Neural cell (in vitro differentiated cells): Measurements from ENCODE around the gene MED8. TPM values are rescaled to one million over a fixed set of nuclear protein-coding genes. Genes with fewer than 3 reads are reported as not detected.

Experiments
- H2AFZ ChIP-seq: fragments of 200-600, 300-800 bp; sonication (generic), shearing (Covaris generic); 2 replicates; pipeline ENCODE4 v1.6.0; 2014; ENCODE audit warnings: low read depth, mild to moderate bottlenecking, antibody characterized with exemption, low read length, moderate library complexity
- H3F3A ChIP-seq: fragments of 200-600 bp; shearing (Covaris generic); 2 replicates; pipeline ENCODE4 v1.6.1; 2016; ENCODE audit warnings: mild to moderate bottlenecking, moderate library complexity, mixed read lengths, antibody characterized with exemption, low read length; ENCODE audit not compliant: insufficient read depth, poor library complexity, severe bottlenecking
- H3K27ac ChIP-seq: fragments of 200-600, 300-800 bp; sonication (generic), shearing (Covaris generic); 2 replicates; pipeline ENCODE4 v1.5.1; 2014; ENCODE audit warnings: mild to moderate bottlenecking, low read length, moderate library complexity
- H3K27me3 ChIP-seq: fragments of 300-800, 200-600 bp; sonication (generic), shearing (Covaris generic); 2 replicates; pipeline ENCODE4 v1.6.0; 2014; ENCODE audit warnings: mild to moderate bottlenecking, low read depth, low read length, moderate library complexity; ENCODE audit not compliant: insufficient read depth
- H3K36me3 ChIP-seq: fragments of 300-800, 200-600 bp; sonication (generic), shearing (Covaris generic); 2 replicates; pipeline ENCODE4 v1.5.1; 2014; ENCODE audit warnings: mild to moderate bottlenecking, antibody characterized with exemption, low read length, moderate library complexity; ENCODE audit not compliant: insufficient read depth
- H3K4me2 ChIP-seq: fragments of 300-800, 200-600 bp; sonication (generic), shearing (Covaris generic); 2 replicates; pipeline ENCODE4 v1.6.0; 2014; ENCODE audit warnings: mild to moderate bottlenecking, low read length
- H3K4me3 ChIP-seq: fragments of 300-800, 200-600 bp; sonication (generic), shearing (Covaris generic); 2 replicates; pipeline ENCODE4 v1.5.1; 2014; ENCODE audit warnings: mild to moderate bottlenecking, low read length, moderate library complexity
- H3K79me2 ChIP-seq: fragments of 200-600 bp; shearing (Covaris generic); replicated peaks from 2 replicates; pipeline ENCODE4 v1.6.0; 2014; ENCODE audit warnings: mild to moderate bottlenecking, low read length, moderate library complexity; ENCODE audit not compliant: insufficient read depth
- H3K9ac ChIP-seq: fragments of 300-800, 200-600 bp; sonication (generic), shearing (Covaris generic); 2 replicates; pipeline ENCODE4 v1.6.1; 2016; ENCODE audit warnings: mild to moderate bottlenecking, low read length, mixed read lengths
- H3K9me2 ChIP-seq: fragments of 200-600 bp; shearing (Covaris generic); 2 replicates; pipeline ENCODE4 v1.6.1; 2016; ENCODE audit warnings: mild to moderate bottlenecking, low read length, mixed read lengths; ENCODE audit not compliant: insufficient read depth
- H3K9me3 ChIP-seq: fragments of 200-600, 300-800 bp; sonication (generic), shearing (Covaris generic); 2 replicates; pipeline ENCODE4 v1.6.1; 2016; ENCODE audit warnings: mild to moderate bottlenecking, mixed run types, low read length, moderate library complexity, mixed read lengths
- H4K20me1 ChIP-seq: fragments of 200-600 bp; shearing (Covaris generic); 2 replicates; pipeline ENCODE4 v1.6.1; 2016; ENCODE audit warnings: mild to moderate bottlenecking, mixed run types; ENCODE audit not compliant: insufficient read depth
- CTCF ChIP-seq: fragments of 450-650 bp; IDR thresholded peaks from 2 replicates; pipeline ENCODE4 v1.5.1; 2014; ENCODE audit warnings: antibody characterized with exemption, mild to moderate bottlenecking, moderate library complexity; ENCODE audit not compliant: poor library complexity, severe bottlenecking
- EP300 ChIP-seq: fragments of 450-650 bp; conservative IDR thresholded peaks from 2 replicates; pipeline ENCODE4 v1.6.1; 2014; ENCODE audit warnings: antibody characterized with exemption, mild to moderate bottlenecking, moderate library complexity; ENCODE audit not compliant: poor library complexity, severe bottlenecking
- EZH2 ChIP-seq: fragments of 200-600, 300-800 bp; shearing (Covaris generic), sonication (generic); IDR thresholded peaks from 2 replicates; pipeline ENCODE4 v1.6.1; 2014; ENCODE audit warnings: antibody characterized with exemption, low read length, borderline replicate concordance, mild to moderate bottlenecking; ENCODE audit not compliant: insufficient read depth, poor library complexity, severe bottlenecking
- MXI1 ChIP-seq: fragments of 450-650 bp; conservative IDR thresholded peaks from 2 replicates; pipeline ENCODE4 v1.6.1; 2014; ENCODE audit warnings: antibody characterized with exemption, mild to moderate bottlenecking; ENCODE audit not compliant: poor library complexity, severe bottlenecking
- POLR2AphosphoS5 ChIP-seq: IDR thresholded peaks from 2 replicates; pipeline ENCODE4 v1.6.1; 2012
- RAD21 ChIP-seq: fragments of 450-650 bp; conservative IDR thresholded peaks from 2 replicates; pipeline ENCODE4 v1.6.1; 2014; ENCODE audit warnings: antibody characterized with exemption, mild to moderate bottlenecking, moderate library complexity
- REST ChIP-seq: IDR thresholded peaks from 2 replicates; pipeline ENCODE4 v1.6.1; 2012; ENCODE audit warnings: borderline replicate concordance
- SMC3 ChIP-seq: fragments of 450-650 bp; conservative IDR thresholded peaks from 2 replicates; pipeline ENCODE4 v1.6.1; 2014; ENCODE audit warnings: antibody characterized with exemption, mild to moderate bottlenecking, moderate library complexity; ENCODE audit not compliant: poor library complexity
- TAF1 ChIP-seq: IDR thresholded peaks from 2 replicates; pipeline ENCODE4 v1.6.1; 2012; ENCODE audit warnings: low read depth
- polyA plus RNA-seq: library from polyadenylated mRNA; depleted of rRNA; stranded (reverse); fragments of >200 nt; gene quantifications from 2 replicates; pipeline ENCODE4 v1.2.3, GENCODE V29; 2014

Gene MED8
- polyA plus RNA-seq, 1 donor from 2014 or later: 59.2 TPM

GRCh38 chr1:43422995-43423671 is 33.5 kb upstream of the MED8 start:
- TF ChIP-seq RAD21 (no peak), POLR2AphosphoS5 (no peak), CTCF (no peak), EZH2 (no peak)
- Histone ChIP-seq H3F3A (no peaks in the 10 kb centered on the region), H3K9ac (no peak overlapping the region), H3K36me3 (no peaks in the 10 kb centered on the region), H3K27me3 (no peaks in the 10 kb centered on the region), H3K9me2 (no peaks in the 10 kb centered on the region), H3K9me3 (no peaks in the 10 kb centered on the region), H3K79me2 (no peaks in the 10 kb centered on the region), H2AFZ (no peak overlapping the region), H4K20me1 (no peaks in the 10 kb centered on the region), H3K27ac (no peak overlapping the region), H3K4me2 (no peak overlapping the region), H3K4me3 (no peak overlapping the region)

GRCh38 chr1:43421976-43422750 is 32.6 kb upstream of the MED8 start:
- no peaks in the 10 kb centered on the region for H3F3A ChIP-seq
- no peak overlapping the region for H3K4me2 ChIP-seq
- no peak overlapping the region for H3K27ac ChIP-seq
- no peaks in the 10 kb centered on the region for H4K20me1 ChIP-seq
- no peak overlapping the region for H3K4me3 ChIP-seq
- no peak overlapping the region for H2AFZ ChIP-seq
- TF ChIP-seq CTCF (no peak), RAD21 (no peak), SMC3 (no peak), TAF1 (no peak), EZH2 (no peak), POLR2AphosphoS5 (no peak), EP300 (no peak), REST (no peak), MXI1 (no peak)
- no peaks in the 10 kb centered on the region for H3K36me3 ChIP-seq
- no peaks in the 10 kb centered on the region for H3K27me3 ChIP-seq
- no peaks in the 10 kb centered on the region for H3K79me2 ChIP-seq
- no peaks in the 10 kb centered on the region for H3K9me3 ChIP-seq
- H3K9me2 ChIP-seq: no peaks in the 10 kb centered on the region
- no peak overlapping the region for H3K9ac ChIP-seq
